NCI-H1417 treated with DMSO at 0.1 percent for 48 hours (cell line): ENCODE measurements around the gene KLRK1.
"Not testable (repeated sequence)": the region's sequence is repeated elsewhere in the genome, so short reads cannot be mapped to it uniquely, and the experiment has no call there.

ENCODE experiments used
- DNase-seq: peaks from one replicate; lab custom pipeline; 2025; lab: John Stamatoyannopoulos, UW

KLRK1 gene

DNA sequence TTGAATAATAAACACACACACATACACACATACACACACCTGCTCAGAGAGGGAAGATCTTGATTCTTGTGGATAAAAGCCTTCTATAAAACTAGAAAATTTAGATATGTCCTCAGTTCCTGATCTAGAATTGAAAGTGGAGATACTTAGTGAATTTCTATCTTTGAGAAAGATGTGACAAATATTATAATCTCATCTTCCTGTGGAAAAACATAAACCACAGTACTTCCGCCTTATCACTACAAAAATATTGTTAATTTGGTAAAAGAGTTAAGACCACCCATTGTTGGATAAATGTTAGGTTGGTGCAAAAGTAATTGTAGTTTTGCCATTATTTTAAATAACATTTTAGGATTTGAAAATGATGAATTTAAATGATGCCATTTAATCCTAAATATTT, at the start of gene KLRK1:
TSS of gene KLRK1 (minus strand) at position 138 of the 400 bp plus-strand sequence. CDS start 1,231 bp downstream, outside the sequence.
- DNase-seq: no peak

DNA sequence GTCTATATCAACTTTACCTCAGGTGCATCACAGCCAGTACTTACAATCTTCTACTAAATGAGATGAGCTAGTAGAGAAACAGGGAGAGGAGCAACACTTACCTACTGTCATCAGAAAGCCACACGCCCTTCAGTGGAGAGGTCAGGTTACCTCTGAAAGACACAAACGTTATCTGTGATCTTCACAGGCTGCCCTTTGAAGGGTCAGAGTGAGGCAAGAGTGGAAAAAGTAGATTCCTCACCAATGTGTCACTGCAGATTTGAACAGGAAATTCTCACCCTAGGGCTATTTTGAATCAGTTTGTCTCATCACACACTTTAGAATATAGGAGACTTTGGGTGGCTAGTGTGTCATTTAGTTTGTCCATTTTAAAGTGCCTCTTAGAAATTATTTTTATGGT, 47.8 kb upstream of the KLRK1 start:
- not testable (repeated sequence) for DNase-seq

DNA sequence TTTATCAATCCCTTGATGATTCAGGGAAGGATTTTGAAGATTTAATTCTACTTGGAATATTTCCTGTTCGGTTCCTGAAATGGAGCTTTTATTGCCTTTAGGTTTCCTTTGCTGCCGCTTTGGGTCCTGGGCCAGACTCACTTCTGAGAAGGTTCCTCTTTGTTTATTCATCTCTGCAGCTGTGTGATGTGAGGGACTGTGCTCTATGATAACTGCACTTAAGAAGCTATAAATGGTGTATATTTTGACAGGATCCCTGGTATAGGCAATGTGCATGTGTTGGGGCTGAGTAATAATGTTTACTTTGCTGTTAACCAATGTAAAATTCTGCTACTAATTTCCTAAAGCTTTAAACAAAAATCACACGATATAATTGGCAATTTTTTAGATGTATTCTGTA, 46.0 kb upstream of the KLRK1 start, which contains the start of gene KLRC2:
TSS of gene KLRC2 (minus strand) at position 195 of the 400 bp plus-strand sequence. CDS start at position 171, 24 bp downstream.
- not testable (repeated sequence) for DNase-seq

DNA sequence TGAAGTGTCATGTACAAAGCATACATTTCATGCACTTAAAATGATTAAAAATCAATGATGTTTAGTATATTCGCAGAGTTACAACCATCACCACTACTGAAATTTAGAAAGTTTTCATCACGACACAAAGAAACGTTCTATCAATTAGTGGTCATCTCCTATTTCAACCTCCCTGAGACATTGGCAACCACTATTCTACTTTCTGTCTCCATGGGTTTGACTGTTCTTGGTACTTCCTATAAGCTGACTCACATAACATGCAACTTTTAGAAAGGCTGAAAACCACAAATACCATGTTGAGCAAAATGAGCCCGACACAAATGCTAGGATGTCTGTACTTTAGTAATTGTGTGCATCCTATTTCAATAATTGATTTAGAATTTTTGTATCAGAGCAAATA, 40.8 kb upstream of the KLRK1 start:
- not testable (repeated sequence) for DNase-seq

DNA sequence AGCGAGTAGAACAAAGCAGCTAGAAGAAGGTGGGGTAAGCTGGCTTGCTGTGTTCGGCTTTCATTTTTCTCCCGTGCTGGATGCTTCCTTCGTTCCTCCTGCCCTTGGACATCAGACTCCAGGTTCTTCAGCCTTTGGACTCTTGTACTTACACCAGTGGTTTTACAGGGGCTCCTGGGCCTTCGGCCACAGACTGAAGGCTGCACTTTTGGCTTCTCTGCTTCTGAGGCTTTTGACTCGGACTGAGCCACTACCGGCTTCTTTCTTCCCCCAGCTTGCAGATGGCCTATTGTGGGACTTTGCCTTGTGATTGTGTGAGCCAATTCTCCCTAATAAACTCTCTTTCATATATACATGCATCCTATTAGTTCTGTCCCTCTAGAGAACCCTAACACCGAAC, 36.1 kb upstream of the KLRK1 start:
- not testable (repeated sequence) for DNase-seq

DNA sequence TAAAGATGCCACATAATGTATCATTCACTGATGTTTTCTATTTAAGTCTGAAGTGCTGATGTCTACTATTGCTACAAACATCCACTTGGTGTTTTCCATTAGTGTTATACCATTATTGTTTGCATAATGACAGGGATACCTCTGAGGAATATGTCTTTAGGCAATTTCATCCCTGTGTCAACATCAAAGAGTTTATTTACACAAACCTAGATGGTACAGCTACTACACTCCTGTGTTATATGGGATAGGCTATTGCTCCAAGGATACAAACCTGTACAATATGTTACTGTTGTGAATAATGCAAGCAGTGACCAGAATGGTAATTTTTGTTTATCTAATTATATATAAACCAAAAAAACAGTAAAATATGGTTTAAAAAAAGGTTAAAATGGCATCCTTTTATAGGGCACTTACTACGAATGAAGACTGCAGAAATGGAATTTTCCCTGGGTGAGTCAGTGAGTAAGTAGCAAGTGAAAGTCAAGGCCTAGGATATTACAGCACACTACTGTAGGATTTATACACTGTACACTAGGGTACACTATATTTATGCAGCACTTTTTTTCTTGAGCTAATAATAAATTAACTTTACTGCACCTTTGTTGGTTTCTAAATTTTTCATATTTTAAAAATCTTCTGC, 34.5 kb upstream of the KLRK1 start:
- DNase-seq: not testable (repeated sequence)

DNA sequence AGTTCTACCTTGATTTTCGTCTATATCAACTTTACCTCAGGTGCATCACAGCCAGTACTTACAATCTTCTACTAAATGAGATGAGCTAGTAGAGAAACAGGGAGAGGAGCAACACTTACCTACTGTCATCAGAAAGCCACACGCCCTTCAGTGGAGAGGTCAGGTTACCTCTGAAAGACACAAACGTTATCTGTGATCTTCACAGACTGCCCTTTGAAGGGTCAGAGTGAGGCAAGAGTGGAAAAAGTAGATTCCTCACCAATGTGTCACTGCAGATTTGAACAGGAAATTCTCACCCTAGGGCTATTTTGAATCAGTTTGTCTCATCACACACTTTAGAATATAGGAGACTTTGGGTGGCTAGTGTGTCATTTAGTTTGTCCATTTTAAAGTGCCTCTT, 32.3 kb upstream of the KLRK1 start:
- not testable (repeated sequence) for DNase-seq

DNA sequence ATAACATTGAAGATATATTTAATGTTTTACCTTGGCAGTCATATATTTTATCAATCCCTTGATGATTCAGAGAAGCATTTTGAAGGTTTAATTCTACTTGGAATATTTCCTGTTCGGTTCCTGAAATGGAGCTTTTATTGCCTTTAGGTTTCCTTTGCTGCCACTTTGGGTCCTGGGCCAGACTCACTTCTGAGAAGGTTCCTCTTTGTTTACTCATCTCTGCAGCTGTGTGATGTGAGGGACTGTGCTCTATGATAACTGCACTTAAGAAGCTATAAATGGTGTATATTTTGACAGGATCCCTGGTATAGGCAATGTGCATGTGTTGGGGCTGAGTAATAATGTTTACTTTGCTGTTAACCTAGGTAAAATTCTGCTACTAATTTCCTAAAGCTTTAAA, 30.5 kb upstream of the KLRK1 start, which contains the start of gene KLRC3:
TSS of gene KLRC3 (minus strand) at position 262 of the 400 bp plus-strand sequence. CDS start at position 217, 45 bp downstream.
- not testable (repeated sequence) for DNase-seq

DNA sequence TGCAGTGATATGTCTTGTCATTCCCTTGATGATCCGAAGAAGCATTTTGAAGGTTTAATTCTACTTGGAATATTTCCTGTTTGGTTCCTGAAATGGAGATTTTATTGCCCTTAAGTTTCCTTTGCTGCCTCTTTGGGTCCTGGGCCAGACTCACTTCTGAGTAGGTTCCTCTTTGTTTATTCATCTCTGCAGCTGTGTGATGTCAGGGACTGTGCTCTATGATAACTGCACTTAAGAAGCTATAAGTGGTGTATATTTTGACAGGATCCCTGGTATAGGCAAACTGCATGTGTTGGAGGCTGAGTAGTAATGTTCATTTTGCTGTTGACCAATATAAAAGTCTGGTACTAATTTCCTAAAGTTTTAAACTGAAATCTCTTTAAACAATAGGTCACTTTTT, 19.6 kb upstream of the KLRK1 start, which contains the start of gene KLRC4:
TSS of gene KLRC4 (minus strand) at position 366 of the 400 bp plus-strand sequence. CDS start at position 184, 182 bp downstream.
- peak; percentile 17 for DNase-seq

DNA sequence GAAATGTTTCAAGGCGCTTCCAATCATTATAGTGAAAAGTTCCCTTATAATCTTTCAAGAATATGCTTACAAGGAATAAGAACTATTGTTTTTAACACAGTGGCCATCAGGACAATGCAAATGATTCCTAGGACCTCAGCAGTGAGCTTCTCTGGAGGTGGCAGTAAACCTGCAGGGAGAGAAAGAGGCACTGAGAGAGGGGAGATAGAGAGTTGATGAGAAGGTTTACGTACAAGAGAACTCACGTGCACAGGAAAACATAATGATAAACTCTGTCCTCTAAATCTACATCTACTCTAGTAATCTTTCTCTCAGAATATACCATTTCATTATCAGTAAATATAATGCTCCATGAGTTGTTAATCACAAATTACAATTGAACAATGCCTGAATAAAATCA, 19.0 kb upstream of the KLRK1 start:
- no peak for DNase-seq

DNA sequence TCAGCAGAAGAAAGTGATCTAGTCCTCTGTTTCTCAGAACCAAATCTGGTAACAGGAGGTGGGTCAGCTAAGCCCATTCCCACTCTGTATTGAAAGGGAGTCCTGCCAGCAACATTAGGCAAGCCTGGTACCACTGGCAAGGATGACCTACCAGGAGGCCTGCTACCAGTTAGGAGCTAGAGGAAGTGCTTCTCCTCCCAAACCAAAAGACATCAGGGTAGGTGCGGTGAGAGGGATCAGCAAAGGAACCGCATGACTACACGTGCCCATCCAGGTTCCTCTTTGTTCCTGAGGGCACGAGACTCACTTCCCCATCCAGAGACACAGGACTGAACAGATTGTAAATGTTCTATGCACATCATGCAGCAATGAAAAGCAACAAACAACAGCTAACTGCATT, 16.9 kb upstream of the KLRK1 start:
- DNase-seq: no peak

DNA sequence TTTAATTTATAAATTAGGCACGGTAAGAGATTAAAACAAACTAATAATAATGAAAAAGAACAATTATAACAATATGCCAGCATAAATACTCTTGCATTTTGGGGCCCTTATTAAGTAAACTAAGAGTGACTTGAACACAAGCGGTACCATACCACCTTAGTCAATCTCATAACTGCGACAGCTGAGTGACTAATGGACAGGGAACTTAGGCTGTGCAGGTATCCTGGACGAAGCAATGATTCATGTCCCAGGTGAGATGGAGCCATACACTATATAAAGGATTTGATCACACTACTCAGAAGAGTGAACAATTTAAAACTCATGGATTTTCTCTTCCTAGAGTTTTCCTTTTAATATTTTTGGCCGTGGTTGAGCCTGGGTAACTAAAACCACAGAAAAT, 15.5 kb upstream of the KLRK1 start:
- DNase-seq: no peak

DNA sequence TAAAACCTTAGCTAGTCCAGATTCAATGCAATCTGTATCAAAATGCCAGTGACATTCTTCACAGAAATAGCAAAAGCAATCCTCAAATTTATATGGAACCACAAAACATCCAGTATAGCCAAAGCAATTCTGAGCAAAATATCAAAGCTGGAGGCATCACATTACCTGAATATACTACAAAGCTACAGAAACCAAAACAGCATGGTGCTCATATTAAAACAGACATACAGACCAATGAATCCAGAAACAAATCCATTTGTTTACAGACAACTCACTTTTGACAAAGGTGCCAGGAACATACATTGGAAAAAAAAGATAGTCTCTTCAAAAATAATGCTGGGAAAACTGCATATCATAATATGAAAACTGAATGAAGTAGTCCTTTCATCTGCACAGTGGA, 15.0 kb upstream of the KLRK1 start:
- DNase-seq: no peak

DNA sequence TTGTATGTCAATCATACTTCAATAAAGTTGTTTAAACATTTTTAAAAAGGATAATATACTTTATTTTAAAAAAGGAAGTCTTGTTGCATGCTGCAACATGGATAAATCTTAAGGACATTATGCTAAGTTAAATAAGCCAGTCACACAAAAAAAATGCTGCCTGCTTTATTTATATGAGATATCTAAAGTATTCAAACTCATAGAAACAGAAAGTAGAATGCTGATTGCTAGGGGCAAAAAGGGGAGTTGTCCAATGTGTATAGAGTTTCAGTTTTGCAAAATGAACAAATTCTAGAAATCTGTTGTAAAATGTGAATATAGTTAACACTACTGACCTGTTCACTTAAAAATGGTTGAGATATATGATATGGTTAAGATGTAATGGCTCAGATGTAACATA, 11.0 kb upstream of the KLRK1 start:
- DNase-seq: no peak

DNA sequence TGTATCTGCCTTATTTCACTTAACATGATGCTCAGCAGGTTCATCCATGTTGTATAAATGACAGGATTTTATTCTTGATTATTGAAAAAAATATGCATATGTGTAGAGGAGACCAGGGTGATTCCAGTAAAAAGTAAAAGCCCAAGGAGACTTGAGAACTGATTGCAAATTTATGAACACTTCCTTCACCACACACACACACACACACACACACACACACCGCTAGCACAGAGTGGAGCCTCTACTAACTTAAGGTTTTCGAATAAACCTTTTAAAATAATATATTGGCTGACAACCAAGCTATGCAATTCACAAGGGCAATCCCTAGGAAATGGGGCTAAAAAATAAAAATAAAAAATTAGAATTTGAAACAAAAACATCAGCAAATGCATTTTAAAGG, 8.3 kb upstream of the KLRK1 start:
- no peak for DNase-seq

DNA sequence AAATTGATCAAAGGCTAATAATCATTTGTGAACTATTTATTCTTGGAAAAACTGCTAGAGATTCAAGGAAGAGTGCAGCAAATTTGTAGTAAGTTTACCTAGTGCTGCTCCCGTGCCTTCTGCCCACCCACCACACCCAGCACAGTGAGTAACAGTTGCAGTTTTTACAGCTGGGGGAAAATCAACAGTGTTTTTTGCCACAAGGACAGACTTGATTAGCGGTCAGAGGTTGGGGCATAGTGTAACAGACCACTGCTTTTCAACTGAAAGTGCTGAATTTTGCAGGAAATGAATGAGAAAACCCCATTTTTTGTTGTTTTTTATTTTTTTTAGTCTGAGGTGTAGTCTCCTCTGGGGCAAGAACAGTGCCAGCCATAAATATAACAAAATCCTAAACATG, 7.5 kb upstream of the KLRK1 start:
- no peak for DNase-seq

DNA sequence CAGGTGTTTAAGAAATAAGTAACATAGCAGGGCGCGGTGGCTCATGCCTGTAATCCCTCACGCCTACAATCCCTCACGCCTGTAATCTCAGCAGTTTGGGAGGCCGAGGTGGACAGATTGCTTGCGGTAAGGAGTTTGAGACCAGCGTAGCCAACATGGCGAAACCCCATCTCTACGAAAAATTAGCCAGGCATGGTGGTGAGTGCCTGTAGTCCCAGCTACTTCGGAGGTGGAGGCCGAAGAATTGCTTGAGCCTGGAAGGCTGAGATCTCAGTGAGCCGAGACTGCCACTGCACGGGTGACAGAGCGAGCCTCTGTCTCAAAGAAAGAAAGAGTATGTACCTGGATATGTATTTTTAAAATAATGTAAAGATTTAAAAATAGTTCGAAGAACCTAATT, 6.3 kb upstream of the KLRK1 start:
- not testable (repeated sequence) for DNase-seq

DNA sequence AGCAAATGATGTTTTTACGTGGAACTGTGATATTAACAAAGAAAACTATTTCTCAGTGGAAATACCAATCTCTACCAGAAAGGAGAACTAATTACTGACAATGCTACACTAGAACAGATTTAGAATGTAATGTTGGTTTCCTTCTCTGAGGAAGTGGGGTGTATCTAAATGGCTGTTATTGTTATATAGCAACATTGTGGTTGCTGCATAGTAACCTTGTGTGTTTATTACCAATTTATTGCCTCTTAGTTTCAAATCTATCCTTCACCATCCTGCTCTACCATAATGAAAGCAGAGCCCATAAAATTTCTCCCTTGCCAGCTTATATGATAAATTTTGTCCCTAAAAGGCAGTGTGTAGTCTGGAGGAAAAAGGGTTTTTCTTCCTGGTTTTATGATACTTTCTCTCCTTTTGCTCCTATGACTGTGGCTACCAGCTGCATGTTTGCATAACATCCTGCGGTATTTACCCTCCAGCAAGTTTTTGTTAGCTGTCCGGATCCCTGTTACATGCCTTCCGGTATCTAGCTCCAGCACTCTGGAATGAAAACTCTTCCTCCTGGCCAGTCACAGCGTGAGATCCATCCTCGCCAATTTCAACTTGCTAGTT, 5.7 kb upstream of the KLRK1 start:
- DNase-seq: no peak

DNA sequence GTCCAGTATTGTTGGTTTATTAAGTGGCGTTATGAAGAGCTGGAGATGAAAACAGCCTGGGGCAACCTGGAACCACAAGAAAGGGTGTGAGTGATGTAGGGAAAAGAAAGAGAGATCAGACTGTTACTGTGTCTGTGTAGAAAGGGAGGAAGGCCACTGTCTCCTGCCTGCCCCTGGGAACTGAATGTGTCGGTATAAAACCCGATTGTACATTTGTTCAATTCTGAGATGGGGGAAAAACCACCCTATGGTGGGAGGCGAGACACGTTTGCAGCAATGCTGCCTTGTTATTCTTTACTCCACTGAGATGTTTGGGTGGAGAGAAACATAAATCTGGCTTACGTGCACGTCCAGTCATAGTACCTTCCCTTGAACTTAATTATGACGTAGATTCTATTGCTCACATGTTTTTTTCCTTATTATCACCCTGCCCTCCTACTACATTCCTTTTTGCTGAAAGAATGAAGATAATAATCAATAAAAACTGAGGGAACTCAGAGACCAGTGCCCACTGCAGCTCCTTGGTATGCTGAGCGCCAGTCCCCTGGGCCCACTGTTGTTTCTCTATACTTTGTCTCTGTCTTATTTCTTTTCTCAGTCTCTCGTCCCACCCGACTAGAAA, 4.8 kb upstream of the KLRK1 start:
- not testable (repeated sequence) for DNase-seq

DNA sequence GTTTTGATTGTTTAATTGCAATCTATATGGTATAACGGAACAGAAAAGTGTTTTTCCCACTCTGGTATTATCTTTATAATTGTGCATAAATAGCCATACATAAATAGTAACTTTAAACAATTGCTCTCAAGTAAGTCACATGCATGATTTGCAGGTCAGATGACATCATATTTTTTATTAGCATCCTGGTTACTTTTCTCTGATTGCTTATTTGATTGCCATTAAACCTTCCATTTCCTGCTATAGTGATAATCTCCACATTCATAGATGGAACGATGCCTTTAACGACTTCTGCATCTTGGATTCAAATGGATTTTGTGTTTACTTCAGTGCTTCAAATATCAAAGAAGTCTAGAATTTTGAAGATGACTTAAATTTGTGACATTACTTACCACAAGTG, 3.5 kb upstream of the KLRK1 start:
- no peak for DNase-seq

DNA sequence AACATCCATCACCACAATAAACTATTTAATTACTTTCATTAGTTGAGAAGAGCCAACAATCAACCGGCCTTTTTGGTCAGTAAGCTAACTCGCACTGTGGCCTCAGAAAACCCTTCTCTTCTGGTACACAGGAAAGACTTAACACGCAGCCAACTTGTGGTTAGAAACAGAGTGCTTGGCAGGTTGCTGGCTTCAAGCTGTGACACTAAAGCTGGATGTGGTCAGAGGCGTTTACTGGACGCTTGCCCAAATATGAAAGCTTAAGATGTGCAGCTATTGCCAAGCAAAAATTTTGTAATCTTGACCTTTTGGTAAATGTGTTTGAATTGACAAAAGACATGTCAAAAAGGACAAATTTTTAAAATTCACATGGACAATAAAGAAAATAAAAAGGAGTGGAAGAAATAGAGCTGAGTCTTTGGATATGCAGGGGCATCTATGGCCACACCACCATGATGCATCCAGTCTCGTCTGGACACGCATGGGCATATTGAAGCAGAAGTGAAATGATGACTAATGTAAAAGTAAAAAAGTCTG, 2.6 kb upstream of the KLRK1 start:
- no peak for DNase-seq

DNA sequence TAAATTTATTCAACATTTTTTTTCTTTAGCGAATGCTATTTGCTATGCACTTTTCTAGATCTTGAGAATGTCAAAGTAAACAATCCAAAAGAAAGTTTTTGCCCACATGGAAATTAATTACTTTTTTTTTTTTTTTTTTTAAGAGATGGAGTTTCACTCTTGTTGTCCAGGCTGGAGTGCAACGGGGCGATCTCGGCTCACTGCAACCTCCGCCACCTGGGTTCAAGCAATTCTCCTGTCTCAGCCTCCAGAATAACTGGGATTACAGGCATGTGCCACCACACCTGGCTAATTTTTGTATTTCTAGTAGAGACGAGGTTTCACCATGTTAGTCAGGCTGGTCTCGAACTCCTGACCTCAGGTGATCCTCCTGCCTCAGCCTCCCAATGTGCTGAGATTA, 1.1 kb upstream of the KLRK1 start:
- DNase-seq: not testable (repeated sequence)
